SK-N-MC (cell line): ENCODE data around the gene NDNF.

Experiments
- DNase-seq: peaks from one replicate; pipeline ENCODE4 v3.0.0-alpha.2; 2011; ENCODE audit warnings: low read depth, low spot score
- H3K27ac ChIP-seq: fragments of 200-600 bp; sonication (generic); 2 replicates; pipeline ENCODE4 v1.5.1; 2016; ENCODE audit warnings: mixed run types
- H3K36me3 ChIP-seq: fragments of 200-600 bp; sonication (generic); 2 replicates; pipeline ENCODE4 v1.6.1; 2017; ENCODE audit warnings: antibody characterized with exemption, low read length, mixed read lengths; ENCODE audit not compliant: insufficient read depth
- H3K4me3 ChIP-seq: fragments of 200-600 bp; sonication (generic); 2 replicates; pipeline ENCODE4 v1.5.1; 2016
- H3K9ac ChIP-seq: fragments of 200-600 bp; sonication (generic); 2 replicates; pipeline ENCODE4 v1.8.0; 2017; ENCODE audit warnings: mixed run types, mixed read lengths; ENCODE audit not compliant: insufficient read length
- H3K9me3 ChIP-seq: fragments of 200-600 bp; sonication (generic); 2 replicates; pipeline ENCODE4 v1.6.1; 2017; ENCODE audit warnings: low read depth, mild to moderate bottlenecking, antibody characterized with exemption, low read length, moderate library complexity, mixed read lengths
- EZH2 ChIP-seq: fragments of 200-600 bp; sonication (generic); IDR thresholded peaks from one replicate; pipeline ENCODE4 v1.6.1; 2017; ENCODE audit warnings: antibody characterized with exemption
- FOXP2 ChIP-seq: optimal IDR thresholded peaks from 2 replicates; pipeline ENCODE3; 2011; ENCODE audit warnings: mild to moderate bottlenecking, moderate library complexity; ENCODE audit not compliant: insufficient read depth; ENCODE audit errors: extremely low read length, control extremely low read depth
- POLR2AphosphoS5 ChIP-seq: IDR thresholded peaks from 2 replicates; pipeline ENCODE4 v1.6.1; 2012; ENCODE audit warnings: mild to moderate bottlenecking, low read depth, low read length, borderline replicate concordance

NDNF gene

DNA sequence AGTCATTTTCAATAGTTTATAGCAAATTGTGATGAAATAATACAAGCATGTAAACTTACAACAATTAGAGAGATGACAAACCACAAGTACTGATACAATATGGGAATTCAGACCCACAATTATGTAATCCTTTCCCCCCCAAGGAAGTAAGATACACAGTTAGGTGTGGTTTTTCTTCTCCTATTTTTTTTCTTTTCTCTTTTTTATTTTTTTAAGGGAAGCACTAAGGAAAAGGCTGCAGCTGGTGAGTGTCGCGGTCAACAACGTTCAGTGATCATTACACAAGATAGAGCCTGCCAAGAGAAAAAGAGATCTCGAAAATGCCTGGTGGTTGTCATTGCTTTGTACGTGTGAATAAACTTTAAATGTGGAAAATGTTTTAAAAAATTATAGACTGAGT, 9.8 kb downstream of the NDNF start:
- no peak for DNase-seq
- TF ChIP-seq FOXP2 (no peak), EZH2 (no peak), POLR2AphosphoS5 (no peak)
- Histone ChIP-seq H3K9ac (no peak overlapping the region), H3K4me3 (no peak overlapping the region), H3K9me3 (no peaks in the 10 kb centered on the region), H3K27ac (no peak overlapping the region), H3K36me3 (no peaks in the 10 kb centered on the region)

DNA sequence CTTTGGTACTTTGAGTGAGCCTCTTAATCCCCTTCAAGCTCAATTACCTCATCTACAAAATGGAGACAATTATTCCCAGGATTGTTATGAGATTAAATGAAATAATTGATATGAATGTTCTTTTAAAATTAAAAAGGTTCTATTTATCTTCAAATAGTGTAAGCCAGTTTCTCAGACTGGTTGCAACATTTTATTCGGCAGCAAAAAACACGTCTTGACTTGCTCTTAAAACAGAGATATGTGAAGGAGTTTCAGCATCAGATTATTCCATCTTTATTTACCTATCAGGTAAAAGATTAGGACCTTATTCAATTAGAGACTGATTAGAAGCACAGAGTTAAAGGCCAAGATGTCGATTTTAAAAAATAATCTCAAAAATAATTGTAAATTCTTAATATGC, 10.5 kb downstream of the NDNF start:
- Histone ChIP-seq H3K9me3 (no peaks in the 10 kb centered on the region), H3K36me3 (no peaks in the 10 kb centered on the region), H3K4me3 (no peak overlapping the region), H3K9ac (no peak overlapping the region), H3K27ac (no peak overlapping the region)
- TF ChIP-seq EZH2 (no peak), POLR2AphosphoS5 (no peak), FOXP2 (no peak)
- no peak for DNase-seq

DNA sequence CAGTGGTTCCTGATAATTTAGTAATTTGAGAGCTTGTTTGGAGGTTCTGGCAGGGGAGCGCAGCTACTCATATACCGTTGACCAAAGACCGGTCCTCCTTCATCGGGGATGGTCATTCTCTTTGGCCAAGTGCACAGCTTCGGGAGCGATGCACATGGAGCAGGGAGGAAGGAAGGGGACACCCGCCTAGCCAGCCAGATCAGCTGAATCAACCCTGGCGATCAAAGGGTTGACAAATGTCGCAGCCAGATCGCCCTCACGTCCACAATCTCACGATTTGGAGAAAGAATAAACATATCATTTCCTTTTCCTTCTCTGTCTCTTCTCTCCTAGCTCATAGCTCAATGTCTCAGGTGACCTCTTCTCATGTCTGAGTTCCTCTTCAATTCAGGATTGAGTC, 11.1 kb downstream of the NDNF start:
- Histone ChIP-seq H3K9ac (no peak overlapping the region), H3K36me3 (no peaks in the 10 kb centered on the region), H3K9me3 (no peaks in the 10 kb centered on the region), H3K4me3 (no peak overlapping the region), H3K27ac (no peak overlapping the region)
- no peak for TF ChIP-seq FOXP2
- no peak for TF ChIP-seq POLR2AphosphoS5
- TF ChIP-seq EZH2: no peak
- DNase-seq: no peak

DNA sequence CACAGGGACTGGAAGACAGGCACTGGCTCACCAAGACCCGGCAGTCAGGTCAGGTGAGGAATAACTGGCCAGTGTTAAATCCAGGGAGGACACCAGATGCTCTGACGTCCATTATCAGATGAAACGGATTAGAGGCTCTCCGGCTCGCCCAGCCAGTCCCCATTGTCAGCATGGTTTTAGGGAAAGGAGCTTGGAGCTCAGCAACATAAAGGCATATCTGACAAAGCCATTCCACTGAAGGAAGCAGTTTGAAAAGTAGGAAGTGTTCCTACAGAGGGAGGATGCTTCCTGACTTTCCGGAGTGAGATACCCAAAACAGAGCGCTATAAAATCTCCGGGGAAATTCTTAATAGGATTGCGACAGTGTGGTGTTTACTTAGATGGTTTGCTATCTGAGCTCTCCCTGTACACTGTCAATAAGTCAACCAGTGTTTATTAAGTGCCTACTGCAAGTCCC, 14.8 kb downstream of the NDNF start:
- TF ChIP-seq FOXP2: peak; percentile 94
- no peak for TF ChIP-seq EZH2
- no peak for TF ChIP-seq POLR2AphosphoS5
- no peaks in the 10 kb centered on the region for H3K36me3 ChIP-seq
- H3K9ac ChIP-seq: no peak overlapping the region
- H3K27ac ChIP-seq: no peak overlapping the region
- no peaks in the 10 kb centered on the region for H3K9me3 ChIP-seq
- peak; percentile 45 for DNase-seq
- peak overlapping the region; percentile 44 for H3K4me3 ChIP-seq

DNA sequence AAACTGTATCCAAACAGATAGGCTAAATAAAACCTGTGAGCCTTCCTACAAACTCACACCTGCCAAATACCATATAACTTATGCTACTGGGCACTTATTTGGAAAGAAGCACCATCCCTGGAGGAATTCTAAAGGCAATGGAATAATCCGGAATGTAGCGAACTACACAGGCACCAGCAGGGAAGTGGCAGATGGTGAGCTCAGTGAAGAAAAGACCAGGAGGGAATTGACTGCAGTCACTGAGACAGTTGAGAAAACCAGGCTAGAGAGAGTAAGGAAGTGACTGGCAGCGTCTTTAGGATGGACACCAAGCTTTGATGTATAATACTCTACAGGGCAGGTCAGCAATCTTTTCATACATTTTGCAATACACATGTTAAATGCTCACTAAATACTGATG, 16.3 kb downstream of the NDNF start:
- H3K4me3 ChIP-seq: no peak overlapping the region
- no peaks in the 10 kb centered on the region for H3K9me3 ChIP-seq
- no peak overlapping the region for H3K27ac ChIP-seq
- H3K36me3 ChIP-seq: no peaks in the 10 kb centered on the region
- DNase-seq: no peak
- H3K9ac ChIP-seq: no peak overlapping the region
- no peak for TF ChIP-seq EZH2
- no peak for TF ChIP-seq FOXP2
- TF ChIP-seq POLR2AphosphoS5: no peak

- Histone ChIP-seq H3K9ac (no peak overlapping the region), H3K9me3 (no peaks in the 10 kb centered on the region), H3K36me3 (no peaks in the 10 kb centered on the region), H3K4me3 (no peak overlapping the region), H3K27ac (no peak overlapping the region; the same call in 1 of the 2 replicates)
- TF ChIP-seq POLR2AphosphoS5 (no peak), EZH2 (no peak), FOXP2 (no peak)
- DNase-seq: no peak
Observed at GRCh38 chr4:121054373-121054772, 18.0 kb downstream of the NDNF start.

GRCh38 chr4:121053601-121054143, 18.7 kb downstream of the NDNF start:
- no peaks in the 10 kb centered on the region for H3K36me3 ChIP-seq
- peak overlapping the region; percentile 51; the same call in 1 of the 2 replicates for H3K27ac ChIP-seq
- H3K4me3 ChIP-seq: peak overlapping the region; percentile 24; the same call in 1 of the 2 replicates
- no peaks in the 10 kb centered on the region for H3K9me3 ChIP-seq
- peak; percentile 67 for DNase-seq
- H3K9ac ChIP-seq: no peak overlapping the region
- TF ChIP-seq POLR2AphosphoS5: peak; percentile 23; the same call in 1 of the 2 replicates
- no peak for TF ChIP-seq EZH2
- TF ChIP-seq FOXP2: peak; percentile 78

- no peak for DNase-seq
- H3K4me3 ChIP-seq: no peak overlapping the region
- no peak overlapping the region for H3K27ac ChIP-seq
- TF ChIP-seq POLR2AphosphoS5 (no peak), FOXP2 (no peak), EZH2 (no peak)
- no peaks in the 10 kb centered on the region for H3K36me3 ChIP-seq
- H3K9ac ChIP-seq: no peak overlapping the region
- no peaks in the 10 kb centered on the region for H3K9me3 ChIP-seq
Observed at GRCh38 chr4:121050300-121050699, 22.0 kb downstream of the NDNF start.

DNA sequence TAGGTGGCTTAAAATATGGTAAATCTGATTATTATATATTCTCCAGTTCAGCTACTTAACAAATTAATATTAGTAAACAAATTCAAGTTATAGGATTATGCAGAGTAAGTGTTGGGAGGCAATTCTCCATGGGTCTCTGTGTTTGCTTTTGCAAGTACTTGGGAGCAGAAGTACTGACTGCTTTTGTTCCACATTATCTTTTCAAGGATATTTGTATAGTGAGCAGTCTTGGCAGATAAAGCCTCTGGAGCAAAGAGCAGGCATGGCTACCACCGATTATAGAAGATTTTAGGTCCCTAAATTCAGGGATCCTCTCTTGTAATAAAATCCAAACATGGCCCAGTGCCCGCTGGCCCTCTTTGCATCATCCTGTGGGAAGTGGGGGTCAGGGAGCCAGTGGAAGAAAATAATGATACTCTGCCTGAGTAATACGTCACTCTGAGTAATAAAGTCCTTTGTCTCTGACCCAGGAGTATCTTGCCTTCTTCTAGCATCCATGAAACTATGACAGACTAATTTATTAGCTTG, 23.2 kb downstream of the NDNF start:
- H3K4me3 ChIP-seq: no peak overlapping the region
- no peaks in the 10 kb centered on the region for H3K9me3 ChIP-seq
- no peaks in the 10 kb centered on the region for H3K36me3 ChIP-seq
- no peak for DNase-seq
- no peak overlapping the region for H3K9ac ChIP-seq
- TF ChIP-seq POLR2AphosphoS5: no peak
- TF ChIP-seq EZH2: no peak
- H3K27ac ChIP-seq: no peak overlapping the region
